ENCODE data around the gene ZBED6.

GRCh38 chr1:203835476-203835875 lies 40.1 kb downstream of the ZBED6 start:
- TF ChIP-seq POLR2A (IDR thresholded peaks at IDR 0.05): no peak
- TF ChIP-seq CTCF (IDR thresholded peaks at IDR 0.05): no peak
